Measurements from ENCODE around the gene CCL17.

DNA sequence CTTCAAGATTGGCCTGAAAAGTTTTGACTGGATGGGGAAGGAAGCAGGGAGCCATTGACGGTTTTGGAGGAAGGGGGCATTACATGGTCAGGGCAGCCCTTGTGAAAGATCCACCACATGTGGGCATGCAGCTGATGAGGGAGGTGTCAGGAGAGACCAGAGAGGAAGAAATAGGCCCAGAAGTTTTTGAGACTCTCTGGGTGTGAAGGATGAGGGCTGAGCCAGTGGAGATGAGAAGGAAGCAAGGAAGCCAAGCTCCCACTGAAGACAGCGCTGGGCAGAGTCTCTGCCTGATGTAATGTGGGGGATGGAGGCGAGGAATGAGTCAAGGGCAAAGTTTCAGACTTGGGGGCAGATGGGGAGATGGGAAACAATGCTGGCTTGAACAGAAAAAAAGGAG is 530 bp downstream of the CCL17 start:
- TF ChIP-seq, protein P1, sequence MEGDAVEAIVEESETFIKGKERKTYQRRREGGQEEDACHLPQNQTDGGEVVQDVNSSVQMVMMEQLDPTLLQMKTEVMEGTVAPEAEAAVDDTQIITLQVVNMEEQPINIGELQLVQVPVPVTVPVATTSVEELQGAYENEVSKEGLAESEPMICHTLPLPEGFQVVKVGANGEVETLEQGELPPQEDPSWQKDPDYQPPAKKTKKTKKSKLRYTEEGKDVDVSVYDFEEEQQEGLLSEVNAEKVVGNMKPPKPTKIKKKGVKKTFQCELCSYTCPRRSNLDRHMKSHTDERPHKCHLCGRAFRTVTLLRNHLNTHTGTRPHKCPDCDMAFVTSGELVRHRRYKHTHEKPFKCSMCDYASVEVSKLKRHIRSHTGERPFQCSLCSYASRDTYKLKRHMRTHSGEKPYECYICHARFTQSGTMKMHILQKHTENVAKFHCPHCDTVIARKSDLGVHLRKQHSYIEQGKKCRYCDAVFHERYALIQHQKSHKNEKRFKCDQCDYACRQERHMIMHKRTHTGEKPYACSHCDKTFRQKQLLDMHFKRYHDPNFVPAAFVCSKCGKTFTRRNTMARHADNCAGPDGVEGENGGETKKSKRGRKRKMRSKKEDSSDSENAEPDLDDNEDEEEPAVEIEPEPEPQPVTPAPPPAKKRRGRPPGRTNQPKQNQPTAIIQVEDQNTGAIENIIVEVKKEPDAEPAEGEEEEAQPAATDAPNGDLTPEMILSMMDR (conservative IDR thresholded peaks at IDR 0.05; ENCODE audit: low read length): no peak
- no peak for TF ChIP-seq EZH2phosphoT487 (IDR thresholded peaks at IDR 0.05; ENCODE audit: borderline replicate concordance, low read depth, low read length)

Data from OCI-LY7 (cell line).